Measurements from ENCODE around the gene AHNAK2.

GRCh38 chr14:104953896-104954656 lies 24.1 kb downstream of the AHNAK2 start:
- TF ChIP-seq, protein P1, sequence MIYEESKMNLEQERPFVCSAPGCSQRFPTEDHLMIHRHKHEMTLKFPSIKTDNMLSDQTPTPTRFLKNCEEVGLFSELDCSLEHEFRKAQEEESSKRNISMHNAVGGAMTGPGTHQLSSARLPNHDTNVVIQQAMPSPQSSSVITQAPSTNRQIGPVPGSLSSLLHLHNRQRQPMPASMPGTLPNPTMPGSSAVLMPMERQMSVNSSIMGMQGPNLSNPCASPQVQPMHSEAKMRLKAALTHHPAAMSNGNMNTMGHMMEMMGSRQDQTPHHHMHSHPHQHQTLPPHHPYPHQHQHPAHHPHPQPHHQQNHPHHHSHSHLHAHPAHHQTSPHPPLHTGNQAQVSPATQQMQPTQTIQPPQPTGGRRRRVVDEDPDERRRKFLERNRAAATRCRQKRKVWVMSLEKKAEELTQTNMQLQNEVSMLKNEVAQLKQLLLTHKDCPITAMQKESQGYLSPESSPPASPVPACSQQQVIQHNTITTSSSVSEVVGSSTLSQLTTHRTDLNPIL (CRISPR knock-in tag; IDR thresholded peaks at IDR 0.05; ENCODE audit: low read depth) = no peak
- TF ChIP-seq ZFP30 (CRISPR knock-in tag; IDR thresholded peaks at IDR 0.05) = no peak
- TF ChIP-seq CSDC2 (CRISPR knock-in tag; IDR thresholded peaks at IDR 0.05) = no peak
- no peak for TF ChIP-seq PATZ1 (CRISPR knock-in tag; IDR thresholded peaks at IDR 0.05; ENCODE audit: borderline replicate concordance)
- TF ChIP-seq RARB (CRISPR knock-in tag; IDR thresholded peaks at IDR 0.05) = no peak
- no peak for TF ChIP-seq ZFP3 (CRISPR knock-in tag; IDR thresholded peaks at IDR 0.05)
- no peak for TF ChIP-seq GLIS3 (CRISPR knock-in tag; IDR thresholded peaks at IDR 0.05)

All from SK-N-SH treated with all-trans-retinoic acid at 6 μM for 48 hours (cell line).